Skeletal muscle satellite cell (primary cell): ENCODE measurements around the gene PRAMEF15. TPM values are rescaled to one million over a fixed set of nuclear protein-coding genes. Genes with fewer than 3 reads are reported as not detected.
"Not testable (repeated sequence)": the region's sequence is repeated elsewhere in the genome, so short reads cannot be mapped to it uniquely, and the experiment has no call there.

ENCODE experiments used
- H3K27me3 ChIP-seq: 2 replicates; pipeline ENCODE4 v1.7.0; 2013; ENCODE audit warnings: low read length; ENCODE audit not compliant: control insufficient read depth, insufficient read depth
- H3K36me3 ChIP-seq: 2 replicates; pipeline ENCODE4 v1.7.0; 2013; ENCODE audit warnings: mild to moderate bottlenecking, control low read depth, low read length; ENCODE audit not compliant: insufficient read depth
- H3K4me1 ChIP-seq: 2 replicates; pipeline ENCODE4 v1.7.0; 2013; ENCODE audit warnings: low read length; ENCODE audit not compliant: control insufficient read depth, insufficient read depth
- H3K4me2 ChIP-seq: 2 replicates; pipeline ENCODE4 v1.7.0; 2013; ENCODE audit warnings: mild to moderate bottlenecking, low read length
- H3K4me3 ChIP-seq: 2 replicates; pipeline ENCODE4 v1.7.0; 2013; ENCODE audit warnings: low read length
- H3K9ac ChIP-seq: 2 replicates; pipeline ENCODE4 v1.7.0; 2013; ENCODE audit warnings: mild to moderate bottlenecking, low read depth, low read length, moderate library complexity
- H3K9me3 ChIP-seq: replicated peaks from 2 replicates; pipeline ENCODE4 v1.7.0; 2013; ENCODE audit warnings: mild to moderate bottlenecking, control low read depth, low read length
- small RNA-seq: library from RNA; depleted of rRNA; stranded (forward); fragments of <200 nt; gene quantifications from one replicate; pipeline ENCODE3, GENCODE V24; 2012

PRAMEF15 gene

GRCh38 chr1:13354475-13354874, 39.1 kb downstream of the PRAMEF15 start:
- H3K9ac ChIP-seq, H3K4me1 ChIP-seq, H3K36me3 ChIP-seq, H3K4me3 ChIP-seq, H3K27me3 ChIP-seq, H3K9me3 ChIP-seq, H3K4me2 ChIP-seq: not testable (repeated sequence)

- H3K4me2 ChIP-seq, H3K36me3 ChIP-seq, H3K4me1 ChIP-seq, H3K9me3 ChIP-seq, H3K9ac ChIP-seq, H3K4me3 ChIP-seq, H3K27me3 ChIP-seq: not testable (repeated sequence)
Observed at GRCh38 chr1:13356774-13357173, 41.4 kb downstream of the PRAMEF15 start.

GRCh38 chr1:13362364-13362763, 47.0 kb downstream of the PRAMEF15 start:
- not testable (repeated sequence) for H3K4me2 ChIP-seq, H3K27me3 ChIP-seq, H3K36me3 ChIP-seq, H3K4me1 ChIP-seq, H3K9ac ChIP-seq, H3K4me3 ChIP-seq, H3K9me3 ChIP-seq

- not testable (repeated sequence) for H3K27me3 ChIP-seq, H3K4me1 ChIP-seq, H3K36me3 ChIP-seq, H3K9ac ChIP-seq, H3K4me3 ChIP-seq, H3K9me3 ChIP-seq, H3K4me2 ChIP-seq
Observed at GRCh38 chr1:13364928-13365327, 49.5 kb downstream of the PRAMEF15 start.

- not testable (repeated sequence) for H3K4me3 ChIP-seq
Observed at GRCh38 chr1:13366536-13366935, 51.2 kb downstream of the PRAMEF15 start.

GRCh38 chr1:13368544-13368943, 53.2 kb downstream of the PRAMEF15 start:
- H3K4me2 ChIP-seq, H3K4me3 ChIP-seq, H3K36me3 ChIP-seq, H3K9me3 ChIP-seq, H3K9ac ChIP-seq, H3K4me1 ChIP-seq, H3K27me3 ChIP-seq: not testable (repeated sequence)

More at GRCh38 chr1:13366536-13366935, 51.2 kb downstream of the PRAMEF15 start:
- not testable (repeated sequence) for H3K27me3 ChIP-seq, H3K4me1 ChIP-seq, H3K9ac ChIP-seq, H3K9me3 ChIP-seq, H3K36me3 ChIP-seq, H3K4me2 ChIP-seq

Small RNA genes lying within 50 kb of the gene (small RNA-seq; reads per million reads assigned to genes)
- gene RNU6-771P = not detected
